NCI-H226 (cell line): ENCODE data around the gene CDC34.

Experiments
- DNase-seq: peaks from one replicate; pipeline ENCODE4 v3.0.0-alpha.2; 2015

The CDC34 gene, protein sequence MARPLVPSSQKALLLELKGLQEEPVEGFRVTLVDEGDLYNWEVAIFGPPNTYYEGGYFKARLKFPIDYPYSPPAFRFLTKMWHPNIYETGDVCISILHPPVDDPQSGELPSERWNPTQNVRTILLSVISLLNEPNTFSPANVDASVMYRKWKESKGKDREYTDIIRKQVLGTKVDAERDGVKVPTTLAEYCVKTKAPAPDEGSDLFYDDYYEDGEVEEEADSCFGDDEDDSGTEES

GRCh38 chr19:531753-532560 lies at the start of gene CDC34:
CDC34 (plus strand) TSS chr19:531760; CDS start chr19:531932, 172 bp downstream.
- no peak for DNase-seq

GRCh38 chr19:482186-483041 lies 49.1 kb upstream of the CDC34 start:
- DNase-seq = no peak

DNA sequence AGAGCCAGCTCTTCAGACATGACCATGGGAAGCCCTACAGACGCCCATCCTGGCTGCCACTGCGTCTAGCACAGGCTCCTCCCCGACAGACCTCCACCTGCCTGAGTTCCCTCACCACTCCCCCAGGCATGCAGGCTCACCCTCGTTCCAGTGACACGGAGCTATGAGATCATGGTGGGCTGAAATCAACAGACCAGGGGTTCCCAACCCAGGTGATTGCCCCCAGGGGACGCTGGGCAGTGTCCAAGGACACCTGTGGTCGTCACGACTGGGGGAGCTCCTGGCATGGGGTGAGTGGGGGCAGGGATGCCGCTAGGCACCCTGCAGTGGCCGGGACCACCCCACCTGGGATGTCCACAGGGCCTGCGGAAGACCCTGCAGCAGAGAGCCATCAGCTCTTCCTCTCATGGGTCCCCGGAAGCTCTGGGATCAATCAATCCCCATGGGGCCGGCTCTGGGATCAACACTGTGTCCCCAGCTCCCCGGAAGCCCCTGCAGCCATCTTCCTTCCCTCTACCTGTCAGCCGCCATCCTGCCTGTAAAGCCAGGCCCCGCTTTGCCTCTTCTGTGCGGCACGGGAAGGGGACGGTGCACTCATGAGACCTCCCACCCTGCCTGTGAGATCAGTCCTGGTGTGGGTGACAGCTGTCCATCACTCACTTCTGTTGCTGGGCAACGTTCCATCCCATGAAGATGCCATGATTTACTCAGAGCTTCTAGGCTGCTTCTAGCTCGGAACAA lies 48.1 kb upstream of the CDC34 start:
- no peak for DNase-seq

- DNase-seq = no peak
These were observed 47.1 kb upstream of the CDC34 start for GRCh38 chr19:484494-484893.

GRCh38 chr19:485077-485476 lies 46.5 kb upstream of the CDC34 start:
- no peak for DNase-seq

GRCh38 chr19:485583-486236 lies 45.9 kb upstream of the CDC34 start:
- DNase-seq = no peak

DNA sequence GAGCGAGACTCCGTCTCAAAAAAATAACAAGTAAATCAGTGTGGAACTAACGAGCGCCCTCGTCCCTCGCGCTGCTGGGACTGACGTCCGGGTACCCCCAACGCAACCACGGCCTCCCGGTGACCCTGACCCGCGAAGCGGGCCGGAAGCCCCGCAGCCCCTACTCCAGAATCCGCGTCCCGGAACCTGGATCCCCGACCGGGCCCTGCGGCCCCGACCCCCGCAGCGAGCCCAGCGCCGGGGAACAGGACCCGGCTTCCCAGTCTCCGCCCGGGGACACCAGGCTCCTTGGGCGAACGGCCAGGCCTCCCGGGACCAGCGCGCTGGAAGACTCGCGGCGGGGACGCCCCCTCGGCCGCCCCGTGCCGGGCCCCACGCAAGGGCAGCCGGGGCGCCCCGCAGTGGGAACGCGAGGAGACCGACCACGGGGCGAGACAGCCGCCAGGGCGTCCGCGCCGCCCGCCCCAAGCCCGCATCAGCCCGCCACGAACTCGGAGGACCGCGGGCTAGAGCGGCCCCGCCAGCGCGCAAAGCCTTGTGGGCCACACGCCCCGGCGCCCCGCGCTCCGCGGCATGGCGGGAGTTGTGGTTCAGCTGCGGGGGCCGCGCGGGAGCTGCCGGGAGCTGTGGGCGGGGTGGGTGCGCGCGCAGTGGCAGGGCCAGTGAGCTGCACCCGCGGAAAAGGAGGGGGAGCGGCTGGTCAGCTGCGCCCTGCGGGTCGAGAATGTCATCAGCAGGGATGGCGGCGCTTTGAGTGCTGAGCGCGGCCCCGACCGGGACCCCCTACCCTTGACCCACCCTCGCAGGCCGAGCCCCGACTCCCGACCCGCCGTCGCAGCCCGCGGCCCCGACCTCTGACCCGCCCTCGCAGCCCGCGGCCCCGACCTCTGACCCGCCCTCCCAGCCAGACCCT lies 42.8 kb upstream of the CDC34 start:
- peak; percentile 92 for DNase-seq

DNA sequence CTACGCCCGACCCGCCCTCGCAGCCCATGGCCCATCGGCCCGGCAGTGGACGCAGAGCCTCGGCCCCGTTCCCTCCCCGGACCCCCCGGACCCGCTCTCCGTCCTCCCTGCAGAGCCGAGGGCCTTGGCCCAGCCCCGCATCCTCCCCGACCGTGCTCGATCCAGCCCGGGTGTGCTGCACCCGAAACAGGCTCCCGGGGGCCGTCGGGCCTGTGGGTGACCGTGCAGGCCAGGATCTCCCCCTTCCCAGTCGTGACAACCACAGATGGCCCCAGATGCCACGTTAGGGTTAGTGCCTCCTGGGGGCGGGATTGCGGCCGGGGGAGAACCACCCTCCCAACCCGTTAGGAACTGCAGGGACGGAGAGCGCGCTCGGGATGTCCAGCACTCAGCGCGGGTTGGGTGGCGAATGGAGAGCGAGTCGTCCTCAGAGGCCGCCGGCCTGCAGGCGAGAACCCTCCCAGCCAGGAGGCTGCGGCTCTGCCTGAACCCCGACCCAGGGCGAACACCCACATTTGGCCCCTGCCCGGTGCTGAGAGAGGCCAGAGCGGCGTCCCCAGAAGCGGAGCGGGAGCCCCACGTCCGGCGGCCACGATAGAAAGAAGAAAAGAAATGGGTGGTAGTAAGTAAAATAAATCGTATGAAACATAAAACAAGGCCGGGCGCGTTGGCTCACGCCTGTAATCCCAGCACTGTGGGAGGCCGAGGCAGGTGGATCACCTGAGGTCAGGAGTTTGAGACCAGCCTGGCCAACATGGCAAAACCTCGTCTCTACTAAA lies 42.0 kb upstream of the CDC34 start:
- no peak for DNase-seq

DNA sequence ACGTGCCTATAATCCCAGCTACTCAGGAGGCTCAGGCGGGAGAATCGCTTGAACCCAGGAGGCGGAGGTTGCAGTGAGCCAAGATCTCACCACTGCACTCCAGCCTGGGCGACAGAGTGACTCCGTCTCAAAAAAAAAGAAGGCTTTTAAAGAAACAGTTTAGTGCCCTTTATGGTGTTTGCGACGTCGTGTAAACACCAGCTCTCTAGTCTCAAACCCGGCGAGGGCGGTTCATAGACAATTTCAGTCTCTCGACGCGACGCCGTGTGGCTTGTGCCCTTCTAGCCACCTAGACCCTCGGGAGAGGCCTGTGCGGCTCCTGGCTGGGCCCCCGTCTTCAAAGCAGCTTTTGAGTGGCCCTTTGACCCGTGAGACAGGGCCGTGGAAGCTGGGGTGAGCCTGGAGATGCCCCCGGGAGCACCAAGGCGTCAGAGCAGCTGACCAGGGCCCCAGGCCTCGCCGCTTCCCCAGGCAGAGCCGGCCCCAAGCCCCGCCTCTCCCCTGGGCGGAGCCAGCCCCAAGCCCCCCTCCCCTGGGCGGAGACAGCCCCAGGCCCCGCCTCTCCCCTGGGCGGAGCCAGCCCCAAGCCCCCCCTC lies 40.3 kb upstream of the CDC34 start:
- DNase-seq = no peak

DNA sequence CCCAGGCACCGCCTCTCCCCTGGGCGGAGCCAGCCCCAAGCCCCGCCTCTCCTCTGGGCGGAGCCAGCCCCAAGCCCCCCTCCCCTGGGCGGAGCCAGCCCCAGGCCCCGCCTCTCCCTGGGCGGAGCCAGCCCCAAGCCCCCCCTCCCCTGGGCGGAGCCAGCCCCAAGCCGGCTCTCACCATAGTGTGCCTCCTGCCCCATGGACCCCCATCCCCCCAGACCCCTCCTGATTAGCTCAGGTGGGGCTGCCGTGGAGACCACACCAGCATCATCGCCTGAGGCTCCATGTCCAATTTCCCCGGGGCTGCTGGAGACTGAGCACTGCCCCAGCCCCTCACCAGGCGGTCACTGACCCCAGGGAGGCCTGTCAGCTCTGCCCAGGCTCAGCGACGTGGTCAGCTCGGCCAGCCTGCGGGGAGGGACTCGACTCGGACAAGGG lies 39.4 kb upstream of the CDC34 start:
- no peak for DNase-seq

DNA sequence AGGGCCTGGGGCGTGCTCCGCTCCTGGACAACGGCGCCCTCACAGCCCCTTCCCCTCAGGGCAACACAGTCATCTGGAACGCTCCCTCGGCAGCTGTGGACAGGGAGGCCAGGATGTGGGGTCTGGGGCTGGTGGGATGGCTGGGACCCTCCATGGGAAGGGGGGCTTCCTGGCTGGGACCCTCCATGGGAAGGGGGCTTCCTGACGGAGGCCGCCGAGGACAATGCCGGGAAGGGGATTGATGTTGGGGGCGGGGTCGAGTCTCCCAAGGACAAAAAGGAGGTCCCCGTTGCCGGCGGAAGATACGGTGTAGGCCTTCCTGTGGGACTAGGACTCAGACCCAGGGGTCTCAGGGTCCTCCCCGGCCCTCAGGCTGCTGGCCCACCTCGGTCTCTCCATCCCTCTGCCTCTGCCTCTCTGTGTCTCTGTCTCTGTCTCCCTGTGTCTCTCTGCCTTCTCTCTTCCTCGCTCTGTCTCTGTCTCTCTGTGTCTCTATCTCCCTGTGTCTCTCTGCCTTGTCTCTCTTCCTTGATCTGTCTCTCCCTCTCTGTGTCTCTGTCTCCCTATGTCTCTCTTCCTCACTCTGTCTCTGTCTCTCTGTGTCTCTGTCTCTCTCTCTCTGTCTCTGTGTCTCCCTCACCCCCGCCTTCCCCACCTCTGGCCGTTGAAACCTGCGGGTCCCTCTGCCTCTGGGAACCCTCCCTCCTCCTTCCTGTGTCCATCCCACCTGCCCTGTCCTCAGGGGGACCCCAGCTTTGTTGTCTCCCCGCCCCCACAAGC lies 38.0 kb upstream of the CDC34 start:
- no peak for DNase-seq

DNA sequence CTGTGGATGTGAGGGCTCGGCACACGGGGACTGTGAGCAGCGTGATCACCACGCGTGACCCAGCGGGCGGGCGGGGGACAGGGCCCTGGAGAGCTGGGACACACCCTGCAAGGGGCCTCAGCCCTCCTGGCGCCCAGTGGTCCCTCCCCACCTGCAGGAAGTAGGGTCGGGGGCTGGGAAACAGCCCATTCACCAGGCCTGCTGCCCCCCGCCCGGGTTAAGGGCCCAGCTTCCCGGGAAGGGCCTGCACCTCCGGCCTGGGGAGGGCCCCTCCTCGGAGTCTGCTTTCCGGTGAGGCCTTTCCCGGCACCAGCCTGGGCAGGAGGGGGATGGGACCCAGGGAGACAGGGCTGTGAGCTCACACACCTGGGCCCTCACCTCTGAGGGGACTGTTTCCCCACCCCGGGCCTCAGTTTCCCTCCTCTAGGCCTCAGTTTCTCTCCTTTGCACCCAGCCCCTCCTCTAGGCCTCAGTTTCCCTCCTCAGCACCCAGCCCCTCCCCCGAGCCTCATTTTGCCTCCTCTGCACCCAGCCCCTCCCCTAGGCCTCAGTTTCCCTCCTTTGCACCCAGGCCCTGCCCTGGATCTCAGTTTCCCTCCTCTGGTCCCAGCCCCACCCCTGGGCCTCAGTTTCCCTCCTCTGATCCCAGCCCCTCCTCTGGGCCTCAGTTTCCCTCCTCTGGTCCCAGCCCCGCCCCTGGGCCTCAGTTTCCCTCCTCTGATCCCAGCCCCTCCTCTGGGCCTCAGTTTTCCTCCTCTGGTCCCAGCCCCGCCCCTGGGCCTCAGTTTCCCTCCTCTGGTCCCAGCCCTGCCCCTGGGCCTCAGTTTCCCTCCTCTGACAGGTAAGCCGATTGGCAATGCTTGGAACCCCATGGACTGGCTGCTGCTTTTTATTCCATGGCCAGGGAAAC lies 37.1 kb upstream of the CDC34 start:
- no peak for DNase-seq

DNA sequence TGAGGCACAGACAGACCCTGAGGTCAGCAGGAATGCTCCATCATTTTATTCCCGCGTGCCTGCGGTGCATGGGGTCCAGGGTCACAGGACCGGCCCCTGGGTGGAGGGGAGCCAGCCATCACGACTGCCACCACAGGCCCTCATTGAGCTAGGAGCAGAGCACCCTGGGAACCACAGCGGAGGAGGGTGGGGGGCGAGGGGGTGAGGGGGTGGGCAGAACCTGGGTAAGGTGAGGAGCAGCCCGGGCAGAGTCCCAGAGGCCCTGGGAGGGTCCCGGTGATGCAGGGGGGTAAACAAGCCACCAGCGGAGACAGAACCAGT lies 36.5 kb upstream of the CDC34 start:
- no peak for DNase-seq

DNA sequence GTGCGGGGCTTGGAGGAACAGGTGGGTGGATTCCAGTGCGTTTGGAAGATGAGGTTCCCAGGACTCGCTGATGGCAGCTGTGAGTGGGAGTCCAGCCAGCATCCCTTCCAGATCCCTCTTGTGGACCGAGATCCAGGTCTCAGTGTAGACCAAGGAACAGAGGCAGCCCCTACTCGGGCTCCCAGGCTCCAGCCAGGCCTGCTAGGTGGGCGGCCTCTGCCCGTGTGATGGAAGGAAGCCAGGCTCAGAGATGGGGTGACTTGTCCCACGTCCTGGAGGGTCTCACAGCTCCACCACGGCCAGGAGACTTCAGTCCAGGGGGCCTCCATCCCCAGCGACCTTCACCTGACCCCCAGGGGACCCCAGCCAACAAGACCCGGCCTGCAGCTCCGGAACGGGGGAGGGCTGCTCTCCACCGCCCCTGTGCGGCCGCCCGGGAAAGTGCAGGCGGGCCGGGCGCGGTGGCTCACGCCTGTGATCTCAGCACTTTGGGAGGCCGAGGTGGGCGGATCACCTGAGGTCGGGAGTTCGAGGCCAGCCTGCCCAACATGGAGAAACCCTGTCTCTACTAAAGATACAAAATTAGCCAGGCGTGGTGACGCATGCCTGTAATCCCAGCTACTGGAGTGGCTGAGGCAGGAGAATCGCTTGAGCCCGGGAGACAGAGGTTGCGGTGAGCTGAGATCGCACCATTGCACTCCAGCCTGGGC lies 36.0 kb upstream of the CDC34 start:
- no peak for DNase-seq

- no peak for DNase-seq
These were observed 35.4 kb upstream of the CDC34 start, which contains the start of gene MADCAM1 for GRCh38 chr19:496112-496665. MADCAM1 (plus strand) TSS chr19:496486; CDS start chr19:496500, 14 bp downstream.

DNA sequence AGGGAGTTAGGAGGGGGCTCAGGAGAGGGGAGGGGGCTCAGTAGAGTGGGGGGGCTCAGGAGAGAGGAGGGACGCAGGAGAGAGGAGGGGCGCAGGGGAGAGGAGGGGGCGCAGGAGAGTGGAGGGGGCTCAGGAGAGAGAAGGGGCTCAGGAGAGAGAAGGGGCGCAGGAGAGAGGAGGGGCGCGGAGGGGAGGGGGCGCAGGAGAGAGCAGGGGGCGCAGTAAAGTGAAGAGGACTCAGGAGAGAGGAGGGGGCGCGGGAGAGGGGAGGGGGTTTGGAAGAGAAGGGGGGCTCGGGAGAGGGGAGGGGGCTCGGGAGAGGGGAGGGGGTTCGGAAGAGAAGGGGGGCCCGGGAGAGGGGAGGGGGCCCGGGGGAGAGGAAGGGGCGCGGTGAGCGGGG lies 34.6 kb upstream of the CDC34 start:
- no peak for DNase-seq

DNA sequence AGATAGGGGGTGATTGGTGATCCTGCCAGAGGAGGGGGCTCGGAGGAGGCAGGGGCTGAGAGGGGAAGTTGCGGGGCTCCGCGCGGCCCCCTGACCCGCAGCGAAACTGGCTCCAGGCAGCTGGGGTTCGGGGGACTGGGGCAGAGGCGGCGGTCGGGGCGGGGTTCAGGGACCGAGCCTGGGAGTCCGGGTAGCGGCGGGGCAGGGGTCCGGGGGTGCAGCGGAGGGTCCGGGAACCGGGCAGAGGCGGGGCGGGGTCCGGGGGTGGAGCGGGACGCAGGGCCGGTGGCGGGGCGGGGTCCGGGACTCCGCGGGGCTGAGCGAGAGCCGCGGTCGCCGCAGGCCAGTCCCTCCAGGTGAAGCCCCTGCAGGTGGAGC lies 34.1 kb upstream of the CDC34 start:
- no peak for DNase-seq
